ENCODE data around the gene LIX1L.

GRCh38 chr1:145944532-145944931, 13.3 kb downstream of the LIX1L start:
- TF ChIP-seq MAX (IDR thresholded peaks at IDR 0.05; ENCODE audit: insufficient read depth, insufficient read length): no peak
- TF ChIP-seq CTCF (IDR thresholded peaks at IDR 0.05; ENCODE audit: extremely low read depth in 1 of 2, insufficient read depth in 1 of 2, low read depth in 1 of 2, low read length in 2 of 2): no peak
- TF ChIP-seq POLR2A (IDR thresholded peaks at IDR 0.05; ENCODE audit: low read depth, low read length): no peak
